MG63 (cell line): ENCODE results near the gene ZDHHC5. TPM values are rescaled to one million over a fixed set of nuclear protein-coding genes. Genes with fewer than 3 reads are reported as not detected.
"Not testable (repeated sequence)": the region's sequence is repeated elsewhere in the genome, so short reads cannot be mapped to it uniquely, and the experiment has no call there.

ENCODE experiments used
- DNase-seq: peaks from one replicate; pipeline ENCODE4 v3.0.0-alpha.2; 2020
- H3K27me3 ChIP-seq: fragments of 250-450 bp; sonication (Bioruptor Pico); 2 replicates; pipeline ENCODE4 v1.5.1; 2020; ENCODE audit warnings: mild to moderate bottlenecking, moderate library complexity
- H3K36me3 ChIP-seq: fragments of 250-450 bp; sonication (Bioruptor Pico); 2 replicates; pipeline ENCODE4 v1.5.1; 2020; ENCODE audit warnings: mild to moderate bottlenecking, moderate library complexity
- H3K4me3 ChIP-seq: fragments of 250-450 bp; sonication (Bioruptor Pico); 2 replicates; pipeline ENCODE4 v1.5.1; 2020; ENCODE audit warnings: mild to moderate bottlenecking, moderate library complexity
- H3K9me3 ChIP-seq: fragments of 250-450 bp; sonication (Bioruptor Pico); 2 replicates; pipeline ENCODE4 v1.5.1; 2020; ENCODE audit warnings: mild to moderate bottlenecking, moderate library complexity
- total RNA-seq: library from RNA; depleted of rRNA; stranded (reverse); fragments of >200 nt; shearing (Covaris generic); gene quantifications from 2 replicates; pipeline ENCODE4 v1.2.3, GENCODE V29; 2014; ENCODE audit warnings: low replicate concordance

ZDHHC5 gene
- total RNA-seq, 1 experiment from 2014 or later = 30.5 TPM

DNA sequence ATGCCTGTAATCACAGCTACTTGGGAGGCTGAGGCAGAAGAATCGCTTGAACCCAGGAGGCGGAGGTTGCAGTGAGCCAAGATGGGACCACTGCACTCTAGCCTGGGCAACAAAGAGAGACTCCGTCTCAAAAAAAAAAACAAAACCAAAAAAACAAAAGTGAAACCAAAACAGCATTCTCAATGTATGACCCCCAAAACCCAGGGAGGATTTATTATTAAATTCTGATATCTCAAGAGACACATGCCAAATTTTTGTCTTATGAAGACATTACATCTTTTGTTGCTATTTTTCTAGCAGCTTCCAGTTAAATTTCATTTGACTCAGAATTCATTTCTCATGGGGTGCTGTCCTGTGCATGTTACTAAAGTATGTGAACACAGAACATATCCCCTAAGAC lies 15.3 kb upstream of the ZDHHC5 start:
- H3K4me3 ChIP-seq = no peak overlapping the region
- no peaks in the 10 kb centered on the region for H3K36me3 ChIP-seq
- no peaks in the 10 kb centered on the region for H3K9me3 ChIP-seq
- DNase-seq = no peak
- H3K27me3 ChIP-seq = peaks cover 17% of the 10 kb centered on the region

DNA sequence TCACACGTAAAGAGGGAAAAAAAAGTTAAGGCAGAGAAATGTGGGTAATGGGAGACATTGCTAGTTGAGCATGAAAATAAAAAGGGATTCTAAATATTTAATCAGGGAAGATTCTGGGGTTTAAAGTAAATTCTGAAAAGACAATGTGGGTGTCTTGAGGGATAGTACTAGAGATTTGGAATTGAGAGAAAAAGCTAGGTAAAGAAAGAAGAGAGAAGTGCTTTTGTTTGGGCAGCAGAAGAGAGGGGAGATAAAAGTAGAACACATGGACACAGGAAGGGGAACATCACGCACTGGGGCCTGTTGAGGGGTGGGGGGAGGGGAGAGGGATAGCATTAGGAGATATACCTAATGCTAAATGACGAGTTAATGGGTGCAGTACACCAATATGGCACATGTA lies 14.8 kb upstream of the ZDHHC5 start:
- peaks cover 12% of the 10 kb centered on the region for H3K27me3 ChIP-seq
- DNase-seq = no peak
- H3K36me3 ChIP-seq = no peaks in the 10 kb centered on the region
- H3K9me3 ChIP-seq = no peaks in the 10 kb centered on the region
- no peak overlapping the region for H3K4me3 ChIP-seq

DNA sequence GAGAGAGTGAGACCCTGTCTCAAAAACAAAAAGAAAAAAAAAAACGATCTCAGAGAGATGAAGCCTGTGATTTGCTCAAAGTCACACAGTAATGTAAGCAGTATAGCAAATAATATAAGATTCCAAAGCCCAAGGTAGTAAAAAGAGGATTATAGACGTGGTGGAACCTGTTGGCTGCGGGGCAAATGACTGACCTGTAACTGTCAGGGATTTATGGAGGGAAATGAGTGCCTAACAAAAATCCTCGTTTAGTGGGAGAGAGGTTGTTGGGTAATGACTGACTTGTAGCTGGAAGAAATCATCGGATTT lies 11.1 kb upstream of the ZDHHC5 start:
- DNase-seq = no peak
- H3K27me3 ChIP-seq = no peaks in the 10 kb centered on the region
- peaks cover 23% of the 10 kb centered on the region for H3K36me3 ChIP-seq
- H3K9me3 ChIP-seq = no peaks in the 10 kb centered on the region
- peak overlapping the region; percentile 82 for H3K4me3 ChIP-seq

GRCh38 chr11:57657194-57658022 lies 10.5 kb upstream of the ZDHHC5 start, which contains the start of gene CLP1:
TSS of gene CLP1 (plus strand) at chr11:57657762. CDS start at chr11:57659477, 1,715 bp downstream.
- Histone ChIP-seq H3K4me3 (peak within 1 kb of the TSS; percentile 82), H3K27me3 (no peaks in the 10 kb centered on the region), H3K9me3 (no peaks in the 10 kb centered on the region), H3K36me3 (peaks cover 27% of the 10 kb centered on the region)
- peak; percentile 99 for DNase-seq

DNA sequence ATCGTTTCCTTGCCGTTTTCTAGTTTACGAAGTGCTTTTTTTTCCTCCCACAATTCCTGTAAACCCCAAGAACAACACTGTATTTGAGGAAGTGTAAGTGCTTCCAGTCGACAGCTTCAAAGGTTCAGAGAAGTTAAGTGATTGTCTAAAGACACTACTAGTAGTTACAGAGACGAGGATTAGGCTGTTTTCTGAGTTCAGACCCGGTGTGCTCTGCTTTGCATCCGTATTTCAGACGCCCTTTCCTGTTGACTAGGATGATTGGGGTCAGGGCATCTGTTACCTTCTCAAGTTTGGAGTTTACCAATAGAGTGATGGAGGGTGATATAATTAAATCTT lies 9.9 kb upstream of the ZDHHC5 start:
- no peaks in the 10 kb centered on the region for H3K27me3 ChIP-seq
- H3K36me3 ChIP-seq = peaks cover 30% of the 10 kb centered on the region
- no peak for DNase-seq
- H3K4me3 ChIP-seq = peak overlapping the region; percentile 82
- no peaks in the 10 kb centered on the region for H3K9me3 ChIP-seq

DNA sequence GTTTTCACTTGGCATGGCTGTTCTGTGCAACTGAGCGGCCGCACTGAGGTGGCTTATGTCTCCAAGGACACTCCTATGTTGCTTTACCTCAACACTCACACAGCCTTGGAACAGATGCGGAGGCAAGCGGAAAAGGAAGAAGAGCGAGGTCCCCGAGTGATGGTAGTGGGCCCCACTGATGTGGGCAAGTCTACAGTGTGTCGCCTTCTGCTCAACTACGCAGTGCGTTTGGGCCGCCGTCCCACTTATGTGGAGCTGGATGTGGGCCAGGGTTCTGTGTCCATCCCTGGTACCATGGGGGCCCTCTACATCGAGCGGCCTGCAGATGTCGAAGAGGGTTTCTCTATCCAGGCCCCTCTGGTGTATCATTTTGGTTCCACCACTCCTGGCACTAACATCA lies 8.2 kb upstream of the ZDHHC5 start:
- Histone ChIP-seq H3K36me3 (peaks cover 30% of the 10 kb centered on the region), H3K4me3 (no peak overlapping the region), H3K9me3 (no peaks in the 10 kb centered on the region), H3K27me3 (no peaks in the 10 kb centered on the region)
- DNase-seq = no peak

DNA sequence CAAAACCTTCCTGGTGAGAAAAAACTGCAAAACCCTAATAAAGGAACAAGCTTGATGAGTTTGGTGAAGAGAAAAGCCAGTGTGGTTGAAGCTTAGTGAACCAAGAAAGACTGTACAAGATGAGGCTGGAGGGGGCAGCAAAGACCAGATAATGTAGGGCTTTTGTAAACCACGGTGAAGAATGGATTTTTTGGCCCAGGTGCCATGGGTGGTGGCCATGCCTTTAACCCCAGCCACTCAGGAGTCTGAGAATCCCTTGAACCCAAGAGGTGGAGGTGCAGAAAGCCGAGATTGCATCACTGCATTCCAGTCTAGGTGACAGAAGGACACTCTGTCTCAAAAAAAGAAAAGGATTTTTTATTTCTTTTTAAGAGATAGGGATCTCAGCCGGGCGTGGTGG lies 5.0 kb upstream of the ZDHHC5 start:
- no peak for DNase-seq
- Histone ChIP-seq H3K9me3 (no peaks in the 10 kb centered on the region), H3K4me3 (no peak overlapping the region), H3K36me3 (peaks cover 30% of the 10 kb centered on the region), H3K27me3 (no peaks in the 10 kb centered on the region)

GRCh38 chr11:57663975-57664374 lies 3.9 kb upstream of the ZDHHC5 start:
- no peaks in the 10 kb centered on the region for H3K27me3 ChIP-seq
- H3K9me3 ChIP-seq = no peaks in the 10 kb centered on the region
- peaks cover 30% of the 10 kb centered on the region for H3K36me3 ChIP-seq
- no peak overlapping the region for H3K4me3 ChIP-seq
- no peak for DNase-seq

GRCh38 chr11:57667117-57667735 lies 688 bp upstream of the ZDHHC5 start:
- Histone ChIP-seq H3K27me3 (no peaks in the 10 kb centered on the region), H3K4me3 (peak overlapping the region; percentile 92), H3K9me3 (no peaks in the 10 kb centered on the region), H3K36me3 (peaks cover 27% of the 10 kb centered on the region)
- DNase-seq = peak; percentile 98

GRCh38 chr11:57668434-57668782 lies 494 bp downstream of the ZDHHC5 start:
- Histone ChIP-seq H3K4me3 (peak overlapping the region; percentile 92), H3K27me3 (no peaks in the 10 kb centered on the region), H3K9me3 (no peaks in the 10 kb centered on the region), H3K36me3 (peaks cover 36% of the 10 kb centered on the region)
- no peak for DNase-seq

GRCh38 chr11:57674251-57674650 lies 6.3 kb downstream of the ZDHHC5 start:
- Histone ChIP-seq H3K36me3 (peaks cover 71% of the 10 kb centered on the region), H3K9me3 (no peaks in the 10 kb centered on the region), H3K4me3 (no peak overlapping the region), H3K27me3 (no peaks in the 10 kb centered on the region)
- DNase-seq = no peak

- Histone ChIP-seq H3K36me3 (peaks cover 71% of the 10 kb centered on the region), H3K27me3 (no peaks in the 10 kb centered on the region), H3K4me3 (no peak overlapping the region), H3K9me3 (no peaks in the 10 kb centered on the region)
- no peak for DNase-seq
These were observed 7.4 kb downstream of the ZDHHC5 start for GRCh38 chr11:57675176-57675941.

DNA sequence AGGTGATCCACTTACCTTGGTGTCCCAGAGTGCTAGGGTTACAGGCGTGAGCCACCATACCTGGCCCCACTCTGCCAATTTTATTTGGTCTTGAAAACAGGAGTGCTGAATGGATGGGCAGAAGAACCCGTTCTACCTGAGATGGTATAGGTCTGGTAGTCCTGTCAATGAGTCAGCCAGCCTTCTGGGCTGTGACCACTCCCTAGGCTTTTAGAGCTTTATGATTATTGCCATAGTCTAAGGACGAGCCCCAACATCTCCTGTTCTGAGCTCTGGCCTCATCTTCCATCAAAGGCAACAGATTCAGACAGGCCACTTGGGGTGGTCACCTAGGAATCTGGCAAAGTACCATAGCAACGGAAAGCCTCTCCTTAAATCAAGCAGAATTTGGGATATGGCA lies 11.5 kb downstream of the ZDHHC5 start:
- Histone ChIP-seq H3K9me3 (no peaks in the 10 kb centered on the region), H3K27me3 (no peaks in the 10 kb centered on the region), H3K36me3 (peaks cover 72% of the 10 kb centered on the region), H3K4me3 (no peak overlapping the region)
- DNase-seq = no peak

DNA sequence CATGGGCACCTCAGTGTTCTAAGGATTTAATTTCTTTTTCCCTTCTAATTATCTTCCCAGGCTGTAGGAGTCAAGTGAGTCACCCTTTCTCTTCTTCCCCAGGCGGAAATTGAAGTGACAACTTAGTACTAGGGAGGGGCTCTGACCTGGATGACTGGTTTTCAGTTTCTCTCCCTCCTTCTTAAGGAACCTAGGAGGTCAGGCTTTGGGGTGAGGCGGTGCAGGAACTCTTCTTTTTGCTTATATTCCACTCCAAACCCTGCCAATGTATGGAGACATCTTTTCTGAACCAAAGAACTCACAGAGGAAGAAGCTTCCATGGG lies 12.6 kb downstream of the ZDHHC5 start:
- Histone ChIP-seq H3K36me3 (peaks cover 71% of the 10 kb centered on the region), H3K9me3 (no peaks in the 10 kb centered on the region), H3K4me3 (no peak overlapping the region), H3K27me3 (no peaks in the 10 kb centered on the region)
- DNase-seq = no peak

- peaks cover 69% of the 10 kb centered on the region for H3K36me3 ChIP-seq
- H3K4me3 ChIP-seq = no peak overlapping the region
- DNase-seq = no peak
- H3K9me3 ChIP-seq = no peaks in the 10 kb centered on the region
- H3K27me3 ChIP-seq = no peaks in the 10 kb centered on the region
These were observed 13.3 kb downstream of the ZDHHC5 start for GRCh38 chr11:57681168-57681567.

GRCh38 chr11:57690474-57690873 lies 22.6 kb downstream of the ZDHHC5 start:
- not testable (repeated sequence) for H3K9me3 ChIP-seq, H3K4me3 ChIP-seq, DNase-seq, H3K27me3 ChIP-seq
- peaks cover 73% of the 10 kb centered on the region for H3K36me3 ChIP-seq

DNA sequence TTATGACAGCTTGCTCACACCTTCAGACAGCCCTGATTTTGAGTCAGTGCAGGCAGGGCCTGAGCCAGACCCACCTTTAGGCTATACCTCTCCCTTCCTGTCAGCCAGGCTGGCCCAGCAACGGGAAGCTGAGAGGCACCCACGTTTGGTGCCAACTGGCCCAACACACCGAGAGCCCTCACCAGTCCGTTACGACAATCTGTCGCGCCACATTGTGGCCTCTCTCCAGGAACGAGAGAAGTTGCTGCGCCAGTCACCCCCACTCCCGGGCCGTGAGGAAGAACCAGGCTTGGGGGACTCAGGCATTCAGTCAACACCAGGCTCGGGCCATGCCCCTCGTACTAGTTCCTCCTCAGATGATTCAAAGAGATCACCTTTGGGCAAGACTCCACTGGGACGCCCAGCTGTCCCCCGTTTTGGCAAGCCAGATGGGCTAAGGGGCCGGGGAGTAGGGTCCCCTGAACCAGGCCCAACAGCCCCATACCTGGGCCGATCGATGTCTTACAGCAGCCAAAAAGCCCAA lies 31.0 kb downstream of the ZDHHC5 start:
- Histone ChIP-seq H3K36me3 (peaks cover 77% of the 10 kb centered on the region), H3K9me3 (no peaks in the 10 kb centered on the region), H3K4me3 (no peak overlapping the region), H3K27me3 (no peaks in the 10 kb centered on the region)
- DNase-seq = no peak
